Neural progenitor cell (in vitro differentiated cells): Measurements from ENCODE around the gene PRKCD. TPM values are rescaled to one million over a fixed set of nuclear protein-coding genes. Genes with fewer than 3 reads are reported as not detected.
A peak's percentile ranks its signal among the peaks of the same experiment; 100 is the strongest.

ENCODE experiments used
- DNase-seq: peaks from one replicate; pipeline ENCODE4 v3.0.0-alpha.2; 2016; ENCODE audit warnings: low spot score
- H2AFZ ChIP-seq: fragments of 200-600 bp; sonication (generic); replicated peaks from 2 replicates; pipeline ENCODE4 v1.6.1; 2016; ENCODE audit warnings: antibody characterized with exemption
- H3F3A ChIP-seq: fragments of 200-600 bp; sonication (generic); 2 replicates; pipeline ENCODE4 v1.6.1; 2016; ENCODE audit warnings: antibody characterized with exemption, low read depth
- H3K27ac ChIP-seq: fragments of 200-600 bp; sonication (generic); 2 replicates; pipeline ENCODE4 v1.5.1; 2016; ENCODE audit warnings: mild to moderate bottlenecking
- H3K27me3 ChIP-seq: fragments of 200-600 bp; sonication (generic); 2 replicates; pipeline ENCODE4 v1.6.1; 2016; ENCODE audit warnings: mild to moderate bottlenecking, moderate library complexity
- H3K36me3 ChIP-seq: fragments of 200-600 bp; sonication (generic); 2 replicates; pipeline ENCODE4 v1.5.1; 2016
- H3K4me1 ChIP-seq: fragments of 200-600 bp; sonication (generic); 2 replicates; pipeline ENCODE4 v1.6.1; 2016; ENCODE audit warnings: mixed run types
- H3K4me2 ChIP-seq: fragments of 200-600 bp; sonication (generic); 2 replicates; pipeline ENCODE4 v1.6.1; 2016
- H3K4me3 ChIP-seq: fragments of 200-600 bp; sonication (generic); 2 replicates; pipeline ENCODE4 v1.5.1; 2016
- H3K79me2 ChIP-seq: fragments of 200-600 bp; sonication (generic); 2 replicates; pipeline ENCODE4 v1.6.1; 2016; ENCODE audit warnings: low read depth
- H3K9ac ChIP-seq: fragments of 200-600 bp; sonication (generic); 2 replicates; pipeline ENCODE4 v1.6.1; 2016
- H3K9me3 ChIP-seq: fragments of 200-600 bp; sonication (generic); 2 replicates; pipeline ENCODE4 v1.5.1; 2016; ENCODE audit warnings: low read depth
- H4K20me1 ChIP-seq: fragments of 200-600 bp; sonication (generic); 2 replicates; pipeline ENCODE4 v1.6.1; 2016; ENCODE audit warnings: low read depth
- H3K27ac Mint-ChIP-seq: 3 replicates; pipeline ENCODE4 v1.8.0; 2021; ENCODE audit warnings: mixed read lengths
- H3K27me3 Mint-ChIP-seq: 2 replicates; pipeline ENCODE4 v1.8.0; 2022; ENCODE audit warnings: low read depth, mild to moderate bottlenecking, inconsistent platforms, moderate library complexity, mixed read lengths; ENCODE audit not compliant: insufficient read depth
- H3K36me3 Mint-ChIP-seq: 3 replicates; pipeline ENCODE4 v1.8.0; 2021; ENCODE audit warnings: mixed read lengths
- H3K4me1 Mint-ChIP-seq: 3 replicates; pipeline ENCODE4 v1.8.0; 2021; ENCODE audit warnings: mixed read lengths
- H3K4me3 Mint-ChIP-seq: 3 replicates; pipeline ENCODE4 v1.8.0; 2021; ENCODE audit warnings: mild to moderate bottlenecking, moderate library complexity, mixed read lengths
- H3K9me3 Mint-ChIP-seq: 3 replicates; pipeline ENCODE4 v1.8.0; 2020; ENCODE audit warnings: mixed read lengths
- EZH2 ChIP-seq: fragments of 200-600 bp; sonication (generic); IDR thresholded peaks from 2 replicates; pipeline ENCODE4 v1.6.1; 2017; ENCODE audit warnings: antibody characterized with exemption, mild to moderate bottlenecking, moderate library complexity
- EZH2phosphoT487 ChIP-seq: fragments of 200-600 bp; sonication (generic); IDR thresholded peaks from 2 replicates; pipeline ENCODE4 v1.6.1; 2017; ENCODE audit warnings: antibody characterized with exemption
- total RNA-seq: library from RNA; depleted of rRNA; stranded (reverse); fragments of >200 nt; gene quantifications from 2 replicates; pipeline ENCODE4 v1.2.3, GENCODE V29; 2015; ENCODE audit warnings: low replicate concordance
- TF ChIP-seq, protein P1 (sequence below): fragments of 200-600 bp; sonication (generic); IDR thresholded peaks from 2 replicates; pipeline ENCODE4 v1.5.1; 2017; ENCODE audit warnings: antibody characterized with exemption, mild to moderate bottlenecking

The PRKCD gene
- total RNA-seq, 1 donor from 2014 or later = 8.9 TPM

DNA sequence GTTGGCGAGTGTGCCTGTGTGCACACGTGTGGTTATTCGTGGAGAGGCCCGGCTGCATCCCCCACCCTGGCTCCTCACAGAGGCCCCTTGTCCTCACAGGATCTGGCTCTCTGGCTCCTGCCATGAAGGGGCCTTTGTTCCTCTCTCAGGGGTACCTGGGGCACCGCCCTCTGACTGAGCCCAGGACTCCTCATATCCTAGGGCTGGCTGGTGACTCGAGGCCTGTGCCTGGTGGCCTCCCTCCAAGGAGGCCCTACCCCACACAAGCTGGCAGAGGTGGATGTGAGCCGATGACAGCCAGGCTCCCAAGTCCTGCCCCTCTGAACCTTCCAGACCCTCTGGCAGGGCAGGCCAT lies 10.0 kb downstream of the PRKCD start:
- no peaks in the 10 kb centered on the region for H3F3A ChIP-seq
- no peaks in the 10 kb centered on the region for H3K9me3 ChIP-seq
- peaks cover 36% of the 10 kb centered on the region for H3K4me1 ChIP-seq
- H3K9ac ChIP-seq = no peak overlapping the region
- TF ChIP-seq EZH2phosphoT487 (no peak), EZH2 (no peak)
- TF ChIP-seq, protein P1, sequence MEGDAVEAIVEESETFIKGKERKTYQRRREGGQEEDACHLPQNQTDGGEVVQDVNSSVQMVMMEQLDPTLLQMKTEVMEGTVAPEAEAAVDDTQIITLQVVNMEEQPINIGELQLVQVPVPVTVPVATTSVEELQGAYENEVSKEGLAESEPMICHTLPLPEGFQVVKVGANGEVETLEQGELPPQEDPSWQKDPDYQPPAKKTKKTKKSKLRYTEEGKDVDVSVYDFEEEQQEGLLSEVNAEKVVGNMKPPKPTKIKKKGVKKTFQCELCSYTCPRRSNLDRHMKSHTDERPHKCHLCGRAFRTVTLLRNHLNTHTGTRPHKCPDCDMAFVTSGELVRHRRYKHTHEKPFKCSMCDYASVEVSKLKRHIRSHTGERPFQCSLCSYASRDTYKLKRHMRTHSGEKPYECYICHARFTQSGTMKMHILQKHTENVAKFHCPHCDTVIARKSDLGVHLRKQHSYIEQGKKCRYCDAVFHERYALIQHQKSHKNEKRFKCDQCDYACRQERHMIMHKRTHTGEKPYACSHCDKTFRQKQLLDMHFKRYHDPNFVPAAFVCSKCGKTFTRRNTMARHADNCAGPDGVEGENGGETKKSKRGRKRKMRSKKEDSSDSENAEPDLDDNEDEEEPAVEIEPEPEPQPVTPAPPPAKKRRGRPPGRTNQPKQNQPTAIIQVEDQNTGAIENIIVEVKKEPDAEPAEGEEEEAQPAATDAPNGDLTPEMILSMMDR = no peak
- H4K20me1 ChIP-seq = peaks cover 16% of the 10 kb centered on the region
- no peak overlapping the region for H2AFZ ChIP-seq
- H3K4me2 ChIP-seq = no peak overlapping the region
- no peak overlapping the region for H3K4me3 ChIP-seq
- no peaks in the 10 kb centered on the region for H3K79me2 ChIP-seq
- H3K27me3 Mint-ChIP-seq = peaks cover 21% of the 10 kb centered on the region
- no peaks in the 10 kb centered on the region for H3K36me3 Mint-ChIP-seq
- H3K9me3 Mint-ChIP-seq = no peaks in the 10 kb centered on the region
- no peak for DNase-seq
- H3K27ac ChIP-seq = no peak overlapping the region
- H3K4me1 Mint-ChIP-seq = peaks cover 42% of the 10 kb centered on the region
- no peaks in the 10 kb centered on the region for H3K27me3 ChIP-seq
- no peaks in the 10 kb centered on the region for H3K36me3 ChIP-seq
- H3K27ac Mint-ChIP-seq = no peak overlapping the region
- H3K4me3 Mint-ChIP-seq = no peak overlapping the region

- H2AFZ ChIP-seq = no peak overlapping the region
- H3K27me3 ChIP-seq = no peaks in the 10 kb centered on the region
- no peak overlapping the region for H3K4me3 ChIP-seq
- peaks cover 33% of the 10 kb centered on the region for H3K4me1 ChIP-seq
- no peak for TF ChIP-seq EZH2phosphoT487
- no peak for TF ChIP-seq EZH2
- TF ChIP-seq, protein P1 = no peak
- H3K9ac ChIP-seq = no peak overlapping the region
- no peak overlapping the region for H3K27ac ChIP-seq
- no peak overlapping the region for H3K4me3 Mint-ChIP-seq
- peaks cover 42% of the 10 kb centered on the region for H3K4me1 Mint-ChIP-seq
- no peaks in the 10 kb centered on the region for H3F3A ChIP-seq
- no peaks in the 10 kb centered on the region for H3K36me3 ChIP-seq
- no peaks in the 10 kb centered on the region for H3K9me3 ChIP-seq
- no peaks in the 10 kb centered on the region for H3K79me2 ChIP-seq
- no peaks in the 10 kb centered on the region for H3K9me3 Mint-ChIP-seq
- no peak overlapping the region for H3K4me2 ChIP-seq
- peaks cover 16% of the 10 kb centered on the region for H4K20me1 ChIP-seq
- H3K36me3 Mint-ChIP-seq = no peaks in the 10 kb centered on the region
- no peak for DNase-seq
- peak overlapping the region; percentile 87 for H3K27ac Mint-ChIP-seq
- H3K27me3 Mint-ChIP-seq = peaks cover 21% of the 10 kb centered on the region
Observed at GRCh38 chr3:53171827-53172505, 11.0 kb downstream of the PRKCD start.

GRCh38 chr3:53173107-53173506 lies 12.1 kb downstream of the PRKCD start:
- Histone ChIP-seq H4K20me1 (peaks cover 7% of the 10 kb centered on the region), H3K79me2 (no peaks in the 10 kb centered on the region), H3K9ac (no peak overlapping the region), H3K27ac (no peak overlapping the region), H3K4me1 (peaks cover 22% of the 10 kb centered on the region), H3K9me3 (no peaks in the 10 kb centered on the region), H3K27me3 (no peaks in the 10 kb centered on the region), H3K36me3 (no peaks in the 10 kb centered on the region), H3K4me2 (no peak overlapping the region), H3F3A (no peaks in the 10 kb centered on the region), H3K4me3 (no peak overlapping the region), H2AFZ (no peak overlapping the region)
- Mint-ChIP-seq H3K4me1 (peaks cover 33% of the 10 kb centered on the region), H3K27ac (no peak overlapping the region), H3K36me3 (no peaks in the 10 kb centered on the region), H3K27me3 (peaks cover 19% of the 10 kb centered on the region), H3K9me3 (no peaks in the 10 kb centered on the region), H3K4me3 (no peak overlapping the region)
- no peak for DNase-seq
- TF ChIP-seq, protein P1 = no peak
- TF ChIP-seq EZH2 (no peak), EZH2phosphoT487 (no peak)
